Testis (tissue), 3 donors: ENCODE results near the gene SLC6A6. TPM values are rescaled to one million over a fixed set of nuclear protein-coding genes. Genes with fewer than 3 reads are reported as not detected.

Experiments used
- DNase-seq: peaks from one replicate; pipeline ENCODE4 v3.0.0-alpha.2; 2019
- H3K27ac ChIP-seq, 2 donors: fragments of 200-600 bp; sonication (generic); one replicate each; pipeline ENCODE4 v1.5.1; 2019
- H3K27me3 ChIP-seq: fragments of 200-600 bp; sonication (generic); one replicate; pipeline ENCODE4 v1.5.1; 2019
- H3K36me3 ChIP-seq: fragments of 200-600 bp; sonication (generic); one replicate; pipeline ENCODE4 v1.5.1; 2017; ENCODE audit warnings: low read depth; ENCODE audit errors: missing control alignments
- H3K4me1 ChIP-seq: fragments of 200-600 bp; sonication (generic); one replicate; pipeline ENCODE4 v1.5.1; 2019
- H3K4me3 ChIP-seq, 2 donors: fragments of 200-600 bp; sonication (generic); one replicate each; pipeline ENCODE4 v1.5.1; 2017 to 2019
- H3K9me3 ChIP-seq: fragments of 200-600 bp; sonication (generic); one replicate; pipeline ENCODE4 v1.5.1; 2017
- POLR2A ChIP-seq: fragments of 450-650 bp; IDR thresholded peaks from one replicate; pipeline ENCODE4 v1.6.1; 2017; ENCODE audit warnings: antibody characterized with exemption, mild to moderate bottlenecking, moderate library complexity
- WGBS, 2 donors: methylation state at CpG; one replicate each; pipeline ENCODE4 v1.1.5; 2018; 5-methylcytosine and 5-hydroxymethylcytosine counted together
- intact Hi-C: fragments of 100-400 bp; cut with DNase I; formaldehyde crosslinking; loops from one replicate; pipeline ENCODE4 v1.15.1; 2023; ENCODE audit warnings: low total_unique reads
- polyA plus RNA-seq: library from polyadenylated mRNA; stranded (reverse); fragments of 350-450 nt; fragmentation: Illumina TruSeq; extraction: RNeasy Lipid Tissue Mini Kit (QIAGEN cat#74804); gene quantifications from one replicate; pipeline ENCODE4 v1.2.3, GENCODE V29; 2014; ENCODE audit warnings: low read depth, low replicate concordance; ENCODE audit not compliant: insufficient read depth
- total RNA-seq, 2 donors: library from RNA; depleted of rRNA; stranded (reverse); fragments of >200 nt; gene quantifications; one replicate each; pipeline ENCODE4 v1.2.3, GENCODE V29; 2016
- TF ChIP-seq, protein P1 (sequence below), 3 experiments: fragments of 450-650 bp in 2 of 3; fragments of 200-600 bp in 1 of 3; sonication (generic) in 1 of 3; IDR thresholded peaks; one replicate each; pipeline ENCODE4 v1.5.1; 2016 to 2019; ENCODE audit warnings: antibody characterized with exemption in 3 of 3, mild to moderate bottlenecking in 2 of 3, moderate library complexity in 1 of 3

Gene SLC6A6
- total and polyA plus RNA-seq, 3 donors from 2014 or later, result 9.7 to 14.9 (median 13.7) TPM

DNA sequence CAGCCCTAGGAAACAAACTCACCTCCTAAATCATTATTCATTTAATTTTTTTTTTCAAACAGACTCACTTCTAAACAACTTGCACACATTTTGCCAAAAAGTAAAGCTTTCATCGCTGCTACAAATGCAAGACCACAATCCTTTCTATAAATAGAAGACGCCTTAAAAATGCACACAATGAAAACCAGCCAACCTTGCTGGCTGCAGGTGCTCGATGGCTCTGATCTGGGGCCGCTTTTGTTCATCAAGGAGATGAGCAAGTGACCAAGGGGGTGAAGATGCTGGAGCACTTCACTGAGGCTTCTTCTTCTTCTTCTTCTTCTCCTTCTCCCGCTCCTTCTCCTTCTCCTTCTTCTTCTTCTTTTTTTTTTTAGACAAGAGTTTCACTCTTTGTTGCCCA lies 12.7 kb upstream of the SLC6A6 start:
- H3K4me3 ChIP-seq, result no peak overlapping the region
- WGBS, 2 donors, result 62 to 84% methylated on average over 5 of the region's 5 CpGs
- TF ChIP-seq, protein P1, sequence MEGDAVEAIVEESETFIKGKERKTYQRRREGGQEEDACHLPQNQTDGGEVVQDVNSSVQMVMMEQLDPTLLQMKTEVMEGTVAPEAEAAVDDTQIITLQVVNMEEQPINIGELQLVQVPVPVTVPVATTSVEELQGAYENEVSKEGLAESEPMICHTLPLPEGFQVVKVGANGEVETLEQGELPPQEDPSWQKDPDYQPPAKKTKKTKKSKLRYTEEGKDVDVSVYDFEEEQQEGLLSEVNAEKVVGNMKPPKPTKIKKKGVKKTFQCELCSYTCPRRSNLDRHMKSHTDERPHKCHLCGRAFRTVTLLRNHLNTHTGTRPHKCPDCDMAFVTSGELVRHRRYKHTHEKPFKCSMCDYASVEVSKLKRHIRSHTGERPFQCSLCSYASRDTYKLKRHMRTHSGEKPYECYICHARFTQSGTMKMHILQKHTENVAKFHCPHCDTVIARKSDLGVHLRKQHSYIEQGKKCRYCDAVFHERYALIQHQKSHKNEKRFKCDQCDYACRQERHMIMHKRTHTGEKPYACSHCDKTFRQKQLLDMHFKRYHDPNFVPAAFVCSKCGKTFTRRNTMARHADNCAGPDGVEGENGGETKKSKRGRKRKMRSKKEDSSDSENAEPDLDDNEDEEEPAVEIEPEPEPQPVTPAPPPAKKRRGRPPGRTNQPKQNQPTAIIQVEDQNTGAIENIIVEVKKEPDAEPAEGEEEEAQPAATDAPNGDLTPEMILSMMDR (IDR thresholded peaks at IDR 0.05), result no peak
- TF ChIP-seq POLR2A, result no peak
- intact Hi-C loops, result no loop called here
- no peaks in the 10 kb centered on the region for H3K27me3 ChIP-seq
- DNase-seq, result no peak
- H3K9me3 ChIP-seq, result no peaks in the 10 kb centered on the region
- no peak overlapping the region for H3K27ac ChIP-seq
- no peaks in the 10 kb centered on the region for H3K36me3 ChIP-seq
- no peaks in the 10 kb centered on the region for H3K4me1 ChIP-seq

DNA sequence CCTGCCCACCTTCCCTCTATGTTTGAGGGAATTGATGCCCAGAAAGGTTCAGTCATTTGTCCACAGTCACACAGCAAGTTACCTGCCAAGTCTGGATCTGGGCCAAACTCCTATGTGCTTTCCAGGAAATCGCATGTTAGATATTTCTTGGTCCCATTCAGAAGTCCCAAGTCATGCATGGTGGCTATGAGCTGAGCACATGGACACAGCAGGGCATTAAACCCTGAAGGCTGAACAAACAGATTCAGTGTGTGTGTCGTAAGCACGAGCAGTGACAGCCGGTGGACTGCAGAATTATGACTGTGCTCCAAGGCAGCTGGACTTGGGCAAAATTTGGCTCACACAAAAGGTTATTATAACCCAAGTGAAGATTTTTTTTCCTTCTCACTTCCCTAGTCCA lies 11.4 kb upstream of the SLC6A6 start:
- Histone ChIP-seq H3K9me3 (no peaks in the 10 kb centered on the region), H3K4me3 (no peak overlapping the region), H3K4me1 (no peaks in the 10 kb centered on the region), H3K36me3 (no peaks in the 10 kb centered on the region), H3K27me3 (no peaks in the 10 kb centered on the region), H3K27ac (no peak overlapping the region)
- intact Hi-C loops, result no loop called here
- DNase-seq, result no peak
- WGBS, 2 donors, result 66 to 71% methylated on average over 4 of the region's 4 CpGs
- TF ChIP-seq, protein P1 (IDR thresholded peaks at IDR 0.05), result no peak
- no peak for TF ChIP-seq POLR2A

DNA sequence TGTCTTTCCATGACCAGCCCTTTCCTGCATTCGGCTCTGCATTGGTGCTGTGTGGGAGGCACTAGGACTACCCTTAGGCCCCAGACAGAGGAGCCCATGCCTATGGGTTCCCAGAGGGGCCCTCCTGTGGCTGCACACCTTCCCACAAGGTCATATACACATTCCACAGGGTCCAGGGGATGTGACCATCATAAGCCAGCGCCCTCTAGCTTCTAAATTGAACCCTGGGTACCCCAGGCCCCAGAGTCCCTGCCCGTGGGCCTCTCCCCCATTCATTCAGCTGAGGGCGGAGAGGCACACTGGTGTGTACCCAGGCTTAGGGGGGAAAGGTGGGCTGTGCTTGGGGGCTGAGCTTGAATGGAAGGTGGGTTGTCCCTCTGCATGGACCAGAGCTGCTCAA lies 10.2 kb upstream of the SLC6A6 start:
- Histone ChIP-seq H3K9me3 (no peaks in the 10 kb centered on the region), H3K27me3 (no peaks in the 10 kb centered on the region), H3K4me1 (no peaks in the 10 kb centered on the region), H3K27ac (no peak overlapping the region), H3K36me3 (no peaks in the 10 kb centered on the region), H3K4me3 (no peak overlapping the region)
- no peak for DNase-seq
- 90 to 98% methylated on average over 4 of the region's 4 CpGs for WGBS, 2 donors
- TF ChIP-seq POLR2A, result no peak
- TF ChIP-seq, protein P1 (IDR thresholded peaks at IDR 0.05), result no peak
- intact Hi-C loops, result no loop called here

DNA sequence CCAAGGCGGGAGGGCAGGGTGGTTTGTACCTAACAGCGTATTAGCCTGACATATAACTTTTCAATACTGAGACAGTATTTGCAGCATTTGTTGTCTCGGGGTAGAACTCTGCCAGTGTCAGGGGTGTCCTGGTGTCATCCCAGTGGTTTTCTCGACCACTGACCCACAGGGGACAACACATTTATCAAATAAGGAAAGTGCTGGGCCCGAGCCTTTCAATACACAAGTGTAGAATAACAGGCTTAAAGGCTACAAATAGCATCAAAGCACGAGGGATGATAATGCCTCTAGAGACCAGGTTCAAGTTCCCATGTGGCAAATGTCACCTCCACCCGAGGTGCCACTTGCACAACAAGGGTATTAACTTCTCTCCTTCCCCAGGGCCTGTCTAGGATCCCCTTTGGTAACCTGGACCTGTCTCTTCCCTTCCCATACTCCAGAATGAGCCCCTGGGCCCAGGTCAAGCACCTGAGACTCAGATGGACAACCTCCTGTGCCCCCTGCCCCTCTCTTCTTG lies 9.5 kb upstream of the SLC6A6 start:
- H3K27me3 ChIP-seq, result no peaks in the 10 kb centered on the region

More for the DNA sequence above, 9.5 kb upstream of the SLC6A6 start:
- Histone ChIP-seq H3K36me3 (no peaks in the 10 kb centered on the region), H3K9me3 (no peaks in the 10 kb centered on the region), H3K4me3 (no peak overlapping the region), H3K4me1 (no peaks in the 10 kb centered on the region), H3K27ac (no peak overlapping the region)
- DNase-seq, result no peak
- TF ChIP-seq, protein P1 (IDR thresholded peaks at IDR 0.05), result no peak
- no peak for TF ChIP-seq POLR2A
- intact Hi-C loops, result no loop called here
- 88 to 92% methylated on average over 7 of the region's 7 CpGs for WGBS, 2 donors
